RWPE2 (cell line): ENCODE results near the gene EWSR1.

Experiments
- ATAC-seq: fragments of 200-7000 bp; cut with Tn5 transposase; 3 replicates; pipeline ENCODE4 v1.9.1; 2021; ENCODE audit warnings: low read depth
- DNase-seq: peaks from one replicate; pipeline ENCODE4 v3.0.0-alpha.2; 2020; ENCODE audit warnings: low spot score
- H3K27ac ChIP-seq: fragments of 450-650 bp; 2 replicates; pipeline ENCODE4 v1.5.1; 2017; ENCODE audit warnings: mild to moderate bottlenecking; ENCODE audit not compliant: poor library complexity, severe bottlenecking
- H3K27me3 ChIP-seq: fragments of 250-450 bp; sonication (Bioruptor Pico); 2 replicates; pipeline ENCODE4 v1.5.1; 2021; ENCODE audit warnings: mild to moderate bottlenecking, moderate library complexity; ENCODE audit not compliant: insufficient read depth, poor library complexity, severe bottlenecking
- H3K36me3 ChIP-seq: fragments of 250-450 bp; sonication (Bioruptor Pico); 2 replicates; pipeline ENCODE4 v1.5.1; 2020; ENCODE audit warnings: low read depth, mild to moderate bottlenecking, moderate library complexity
- H3K4me1 ChIP-seq: fragments of 250-450 bp; sonication (Bioruptor Pico); 2 replicates; pipeline ENCODE4 v1.5.1; 2021; ENCODE audit warnings: mild to moderate bottlenecking, moderate library complexity; ENCODE audit not compliant: insufficient read depth, poor library complexity, severe bottlenecking
- H3K4me3 ChIP-seq: fragments of 250-450 bp; sonication (Bioruptor Pico); 2 replicates; pipeline ENCODE4 v1.5.1; 2021; ENCODE audit warnings: mild to moderate bottlenecking, moderate library complexity; ENCODE audit not compliant: severe bottlenecking
- H3K9me3 ChIP-seq: fragments of 250-450 bp; sonication (Bioruptor Pico); 2 replicates; pipeline ENCODE4 v1.5.1; 2021; ENCODE audit warnings: mild to moderate bottlenecking, moderate library complexity; ENCODE audit not compliant: severe bottlenecking
- CTCF ChIP-seq: fragments of 450-650 bp; IDR thresholded peaks from one replicate; pipeline ENCODE4 v1.5.1; 2017; ENCODE audit warnings: mild to moderate bottlenecking, moderate library complexity; ENCODE audit not compliant: poor library complexity, severe bottlenecking

Gene EWSR1

GRCh38 chr22:29312218-29313125 is 44.4 kb downstream of the EWSR1 start:
- Histone ChIP-seq H3K9me3 (no peaks in the 10 kb centered on the region), H3K4me3 (no peak overlapping the region), H3K36me3 (no peaks in the 10 kb centered on the region), H3K27me3 (peaks cover 31% of the 10 kb centered on the region), H3K4me1 (peaks cover 22% of the 10 kb centered on the region), H3K27ac (no peak overlapping the region)
- TF ChIP-seq CTCF = no peak
- DNase-seq (peak; percentile 60), ATAC-seq (no peak)

- DNase-seq (peak; percentile 58), ATAC-seq (no peak)
- no peaks in the 10 kb centered on the region for H3K9me3 ChIP-seq
- no peak overlapping the region for H3K4me3 ChIP-seq
- H3K4me1 ChIP-seq = peaks cover 18% of the 10 kb centered on the region
- peak; percentile 58 for TF ChIP-seq CTCF
- peaks cover 31% of the 10 kb centered on the region for H3K27me3 ChIP-seq
- H3K36me3 ChIP-seq = no peaks in the 10 kb centered on the region
- no peak overlapping the region for H3K27ac ChIP-seq
Observed at GRCh38 chr22:29313126-29313575, 45.1 kb downstream of the EWSR1 start.

- Histone ChIP-seq H3K27ac (no peak overlapping the region), H3K9me3 (no peaks in the 10 kb centered on the region), H3K4me3 (no peak overlapping the region), H3K36me3 (no peaks in the 10 kb centered on the region), H3K27me3 (peaks cover 31% of the 10 kb centered on the region), H3K4me1 (peaks cover 11% of the 10 kb centered on the region)
- DNase-seq (no peak), ATAC-seq (no peak)
- TF ChIP-seq CTCF = no peak
Observed at GRCh38 chr22:29313576-29314466, 45.8 kb downstream of the EWSR1 start.

GRCh38 chr22:29314537-29315285 is 46.6 kb downstream of the EWSR1 start:
- Histone ChIP-seq H3K27me3 (peaks cover 31% of the 10 kb centered on the region), H3K9me3 (no peaks in the 10 kb centered on the region), H3K27ac (no peak overlapping the region), H3K36me3 (no peaks in the 10 kb centered on the region), H3K4me1 (peaks cover 8% of the 10 kb centered on the region), H3K4me3 (peak overlapping the region; percentile 20)
- no peak for ATAC-seq
- TF ChIP-seq CTCF = no peak
- peak; percentile 56 for DNase-seq
